NCI-H345 treated with DMSO at 0.1 percent for 48 hours (cell line): ENCODE data around the gene SAG.

ENCODE experiments used
- DNase-seq: peaks from one replicate; lab custom pipeline; 2025; ENCODE audit not compliant: unreplicated experiment; lab: John Stamatoyannopoulos, UW

Gene SAG

GRCh38 chr2:233288663-233289062, 19.0 kb upstream of the SAG start:
- DNase-seq: peak; percentile 59

DNA sequence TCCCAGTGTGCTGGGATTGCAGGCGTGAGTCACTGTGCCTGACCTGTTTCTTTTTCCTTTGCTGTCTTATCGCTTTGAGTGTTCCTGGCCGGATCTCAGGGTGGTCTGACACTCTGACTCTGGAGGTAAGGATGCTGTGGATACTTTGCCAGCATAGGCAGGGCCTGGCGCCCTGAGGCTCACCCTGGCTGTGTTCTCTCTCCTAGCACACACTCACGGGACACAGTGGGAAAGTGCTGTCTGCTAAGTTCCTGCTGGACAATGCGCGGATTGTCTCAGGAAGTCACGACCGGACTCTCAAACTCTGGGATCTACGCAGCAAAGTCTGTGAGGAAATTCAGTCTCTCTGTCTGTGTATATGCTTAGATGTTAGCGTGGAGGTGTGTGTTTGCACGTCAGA, 18.0 kb upstream of the SAG start:
- DNase-seq: no peak

- DNase-seq: peak; percentile 82
Observed at GRCh38 chr2:233290051-233290845, 17.4 kb upstream of the SAG start.

DNA sequence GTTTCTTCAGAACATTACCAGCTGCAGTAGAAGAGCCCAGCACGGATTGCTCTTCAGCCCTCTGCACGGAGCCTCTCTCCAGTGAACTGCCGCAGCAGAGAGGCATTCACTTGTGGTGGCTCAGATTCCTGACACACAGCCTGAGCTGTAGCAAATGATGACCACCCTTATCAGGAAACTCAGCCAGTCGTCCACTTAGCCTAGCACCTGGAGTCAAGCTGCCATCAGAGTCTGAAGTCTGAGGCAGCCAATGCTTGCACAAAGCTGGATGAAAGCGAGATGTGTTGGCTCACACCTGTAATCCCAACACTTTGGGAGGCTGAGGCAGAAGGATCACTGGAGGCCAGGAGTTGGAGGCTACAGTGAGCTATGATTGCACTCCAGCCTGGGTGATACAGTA, 11.7 kb upstream of the SAG start:
- DNase-seq: no peak

DNA sequence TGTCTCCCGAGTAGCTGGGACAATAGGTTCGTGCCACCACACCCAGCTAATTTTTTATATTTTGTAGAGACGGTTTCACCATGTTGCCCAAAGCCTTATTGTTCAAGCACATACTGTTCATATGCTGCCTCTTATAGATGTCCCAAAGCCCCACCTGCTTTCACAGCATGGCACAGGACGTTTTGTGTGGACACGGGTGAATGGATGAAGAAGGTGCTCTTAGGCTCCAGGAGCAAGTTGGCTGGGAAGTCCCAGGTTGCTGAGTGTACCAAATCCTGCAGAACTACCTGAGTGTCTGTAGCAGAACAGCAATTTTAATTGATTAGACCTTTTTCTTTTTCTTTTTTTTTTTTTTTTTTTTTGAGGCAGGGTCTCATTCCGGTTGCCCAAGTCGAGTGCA, 10.5 kb upstream of the SAG start:
- DNase-seq: no peak

DNA sequence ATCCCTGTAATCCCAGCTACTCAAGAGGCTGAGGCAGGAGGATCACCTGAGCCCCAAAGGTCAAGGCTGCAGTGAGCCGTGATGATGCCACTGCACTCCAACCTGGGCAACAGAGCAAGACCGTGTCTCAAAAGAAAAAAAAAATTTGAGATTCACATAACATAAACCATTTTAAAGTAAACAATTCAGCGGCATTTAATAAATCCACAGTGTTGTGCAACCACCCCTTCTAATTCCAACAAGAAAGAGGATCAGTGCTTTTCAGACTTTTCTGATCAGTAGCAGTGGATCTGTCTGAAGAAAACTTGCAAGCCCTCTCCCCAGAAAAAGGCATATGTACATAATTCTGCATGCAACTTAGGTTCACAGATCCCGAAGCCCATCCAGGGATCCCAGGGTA, 7.2 kb upstream of the SAG start:
- no peak for DNase-seq

GRCh38 chr2:233301248-233301647, 6.4 kb upstream of the SAG start:
- DNase-seq: no peak

GRCh38 chr2:233301811-233302210, 5.8 kb upstream of the SAG start:
- no peak for DNase-seq

DNA sequence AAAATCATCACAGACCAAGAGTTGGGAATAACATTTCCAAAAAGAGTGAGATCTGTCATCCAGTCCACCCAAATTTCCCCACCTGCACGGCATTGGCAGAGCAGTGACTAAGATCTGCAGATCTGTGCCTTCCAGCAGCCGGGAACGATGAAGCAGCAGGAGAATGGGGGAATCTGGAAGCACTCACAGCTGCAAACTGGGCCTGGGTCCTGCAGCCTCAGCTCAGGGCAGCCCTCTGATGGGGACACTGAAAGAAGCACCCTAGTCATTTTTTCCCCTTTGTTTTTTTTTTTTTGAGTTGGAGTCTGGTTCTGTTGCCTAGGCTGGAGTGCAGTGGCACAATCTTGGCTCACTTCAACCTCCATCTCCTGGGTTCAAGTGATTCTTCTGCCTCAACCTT, 4.4 kb upstream of the SAG start:
- no peak for DNase-seq

DNA sequence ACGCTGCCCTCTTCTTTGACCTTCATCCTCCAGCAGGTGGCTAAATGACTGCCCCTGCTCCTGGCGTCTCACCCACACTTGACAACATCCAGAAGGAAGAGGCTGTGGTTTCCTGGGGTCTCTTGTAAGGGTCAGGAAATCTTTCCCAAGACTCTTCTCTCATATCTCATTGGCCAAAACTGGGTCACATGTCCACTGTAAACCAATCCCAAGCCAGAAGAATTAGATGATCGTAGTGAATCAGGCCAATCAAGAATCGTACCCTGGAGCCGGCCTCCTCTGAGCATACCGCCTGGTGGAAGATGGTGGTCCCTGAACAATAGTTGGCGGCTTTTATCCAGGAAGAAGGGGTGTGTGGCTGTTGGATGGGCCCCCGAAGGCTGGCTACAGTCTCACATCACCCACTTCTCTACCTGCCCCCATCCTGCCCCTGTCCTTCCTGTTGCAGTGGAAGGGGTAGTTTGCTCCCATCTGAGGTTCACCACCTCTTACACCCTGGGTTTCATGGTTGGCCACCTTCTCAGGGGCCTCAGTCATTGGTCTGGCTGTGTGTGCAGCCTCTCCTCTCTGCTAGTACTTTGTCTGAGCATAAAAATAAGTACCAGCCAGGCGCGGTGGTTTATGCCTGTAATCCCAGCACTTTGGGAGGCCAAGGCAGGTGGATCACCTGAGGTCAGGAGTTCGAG, 3.8 kb downstream of the SAG start:
- DNase-seq: no peak

- no peak for DNase-seq
Observed at GRCh38 chr2:233312874-233313273, 5.3 kb downstream of the SAG start.

DNA sequence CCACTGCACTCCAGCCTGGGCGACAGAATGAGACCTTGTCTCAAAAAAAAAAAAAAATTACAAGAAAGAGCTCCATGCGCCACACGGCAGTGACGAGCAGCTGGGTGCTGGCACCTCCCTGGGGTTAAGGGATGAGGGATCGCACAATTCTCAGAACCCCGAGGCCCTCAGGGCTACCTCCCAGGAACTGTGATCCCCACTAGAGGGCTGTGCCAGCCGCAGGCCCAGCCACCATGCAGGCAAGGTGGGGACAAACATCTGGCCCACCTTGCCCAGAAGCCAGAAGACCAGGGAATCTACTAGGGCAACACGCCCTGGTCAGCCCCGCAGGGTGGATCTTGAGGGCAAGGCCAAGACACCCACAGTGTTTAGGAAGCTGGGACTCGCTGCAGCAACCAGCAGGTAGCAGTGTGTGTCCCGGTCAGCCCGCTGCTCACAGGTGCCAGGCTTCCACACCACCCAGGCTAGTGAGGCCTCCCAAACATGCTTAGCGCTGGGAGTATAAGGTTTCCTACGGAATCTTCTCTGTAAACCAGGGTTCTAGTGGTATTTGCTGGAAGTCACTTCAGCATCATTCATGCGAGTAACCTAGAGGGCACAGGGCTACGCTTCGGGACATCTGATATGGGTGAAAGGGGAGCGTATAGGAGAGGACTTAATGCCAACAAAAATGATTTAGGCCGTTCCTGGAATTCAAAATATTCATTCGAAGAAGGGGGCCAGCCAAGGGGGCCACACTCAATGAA, 6.7 kb downstream of the SAG start:
- no peak for DNase-seq

DNA sequence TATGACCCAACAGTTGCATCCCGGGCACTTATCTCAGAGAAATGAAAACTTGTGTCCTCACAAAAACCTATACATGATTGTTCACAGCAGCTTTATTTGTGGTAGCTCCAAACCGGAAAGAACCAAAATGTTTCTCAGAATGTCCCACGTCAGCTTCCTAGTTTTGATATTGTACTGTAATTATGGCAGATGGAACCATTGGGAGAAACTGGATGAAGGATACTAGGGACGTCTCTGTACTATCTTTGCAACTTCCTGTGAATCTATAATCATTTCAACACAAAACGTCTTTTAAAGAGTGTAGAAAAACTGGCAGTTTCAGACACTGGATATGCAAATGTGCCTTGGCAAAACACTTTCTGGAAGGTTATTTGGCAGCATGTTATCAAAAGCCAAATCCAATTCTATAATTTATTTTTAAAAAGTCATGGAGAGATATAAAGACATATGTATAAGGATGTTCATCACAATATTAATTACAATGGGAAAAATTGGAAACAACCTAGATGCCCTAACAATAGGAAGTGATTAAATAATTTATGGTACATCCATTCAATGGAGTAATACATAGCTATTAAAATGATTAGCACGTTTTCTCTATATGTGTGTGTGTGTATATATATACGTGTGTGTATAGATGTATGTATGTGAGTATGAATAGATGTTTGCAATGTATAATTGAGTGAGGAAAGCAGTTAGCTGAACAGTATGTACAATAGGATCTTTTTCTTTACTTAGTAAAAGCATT, 9.8 kb downstream of the SAG start:
- DNase-seq: no peak

GRCh38 chr2:233319256-233319655, 11.6 kb downstream of the SAG start:
- DNase-seq: no peak

DNA sequence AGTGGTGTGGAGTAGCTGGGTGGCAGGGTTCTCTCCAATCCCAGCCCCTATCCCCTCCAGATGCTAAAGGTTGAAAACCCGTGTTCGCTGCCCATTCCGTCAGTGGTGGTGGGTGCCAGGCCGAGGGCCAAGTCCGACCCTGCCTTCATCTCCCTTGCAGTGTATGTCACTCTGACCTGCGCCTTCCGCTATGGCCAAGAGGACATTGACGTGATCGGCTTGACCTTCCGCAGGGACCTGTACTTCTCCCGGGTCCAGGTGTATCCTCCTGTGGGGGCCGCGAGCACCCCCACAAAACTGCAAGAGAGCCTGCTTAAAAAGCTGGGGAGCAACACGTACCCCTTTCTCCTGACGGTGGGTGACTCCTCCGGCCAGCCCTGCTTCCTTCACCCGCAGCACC, 12.9 kb downstream of the SAG start:
- no peak for DNase-seq

DNA sequence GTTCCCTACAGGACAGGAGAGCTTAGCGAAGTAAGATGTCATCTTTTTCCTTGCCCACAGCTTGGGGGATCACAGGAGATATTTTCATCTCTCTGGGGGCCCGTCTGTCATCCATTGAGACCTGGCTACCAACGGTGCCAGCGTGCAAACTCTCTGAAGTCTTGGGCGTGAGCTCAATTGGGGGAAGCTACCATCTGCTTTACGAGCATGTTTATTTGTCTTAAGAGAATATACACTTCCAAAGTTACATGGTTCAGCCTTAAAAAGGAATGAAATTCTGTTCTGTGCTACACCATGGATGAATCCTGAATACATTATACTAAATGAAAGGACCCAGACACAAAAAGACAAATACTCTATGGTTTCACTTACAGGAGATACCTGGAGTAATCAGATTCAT, 13.6 kb downstream of the SAG start:
- DNase-seq: no peak

DNA sequence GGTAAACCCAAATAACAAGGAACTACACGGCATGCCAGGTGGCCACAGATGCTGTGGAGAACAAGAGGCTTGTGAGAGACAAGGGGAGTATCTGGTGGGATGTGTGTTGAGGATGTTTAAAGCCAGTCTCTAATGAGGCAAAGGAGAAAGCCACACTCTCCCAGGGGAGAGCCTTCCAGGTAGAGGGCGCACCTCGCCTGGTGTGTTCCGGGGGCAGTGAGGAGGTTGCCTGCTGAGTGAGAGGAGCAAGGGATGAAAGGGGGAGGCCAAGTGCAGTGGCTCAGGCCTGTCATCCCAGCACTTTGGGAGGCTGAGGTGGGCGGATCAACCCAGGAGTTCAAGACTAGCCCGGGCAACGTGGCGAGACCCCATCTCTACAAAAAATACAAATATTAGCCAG, 16.2 kb downstream of the SAG start:
- DNase-seq: no peak

DNA sequence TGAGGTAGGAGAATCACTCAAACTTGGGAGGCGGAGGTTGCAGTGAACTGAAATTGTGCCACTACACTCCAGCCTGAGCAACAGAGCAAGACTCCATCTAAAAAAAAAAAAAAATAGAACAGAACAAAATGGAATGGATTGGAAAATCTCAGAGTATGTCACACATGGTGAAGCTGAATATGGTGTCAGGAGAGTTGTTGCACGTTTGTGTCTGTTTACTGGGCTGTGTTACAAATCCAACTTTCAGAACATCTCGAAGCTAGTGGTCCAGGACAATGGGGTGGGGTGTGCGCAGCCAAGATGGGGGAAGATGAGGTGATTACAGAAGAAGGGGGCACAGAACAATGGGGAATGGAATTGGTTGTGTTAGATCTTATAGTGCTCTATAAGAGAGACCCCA, 17.6 kb downstream of the SAG start:
- no peak for DNase-seq

DNA sequence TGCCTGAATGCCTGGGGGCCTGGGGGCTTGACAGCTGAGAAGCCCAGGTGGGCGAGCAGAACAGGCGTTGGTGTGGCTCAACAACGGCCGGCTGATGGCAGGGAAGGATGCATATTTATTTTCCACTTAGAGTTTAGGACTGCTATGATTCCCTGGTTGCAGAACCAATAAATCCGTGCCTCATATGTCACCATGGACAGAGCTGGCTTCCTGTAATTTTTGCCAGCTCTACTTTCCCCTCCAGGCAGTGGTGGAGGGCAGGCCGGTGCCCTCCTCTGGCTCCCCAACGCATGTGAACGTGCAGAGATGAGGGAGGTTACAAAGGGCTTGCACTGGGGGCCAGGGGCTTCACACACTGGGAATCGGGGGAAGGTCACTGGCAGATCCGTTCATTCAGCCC, 18.2 kb downstream of the SAG start:
- no peak for DNase-seq

DNA sequence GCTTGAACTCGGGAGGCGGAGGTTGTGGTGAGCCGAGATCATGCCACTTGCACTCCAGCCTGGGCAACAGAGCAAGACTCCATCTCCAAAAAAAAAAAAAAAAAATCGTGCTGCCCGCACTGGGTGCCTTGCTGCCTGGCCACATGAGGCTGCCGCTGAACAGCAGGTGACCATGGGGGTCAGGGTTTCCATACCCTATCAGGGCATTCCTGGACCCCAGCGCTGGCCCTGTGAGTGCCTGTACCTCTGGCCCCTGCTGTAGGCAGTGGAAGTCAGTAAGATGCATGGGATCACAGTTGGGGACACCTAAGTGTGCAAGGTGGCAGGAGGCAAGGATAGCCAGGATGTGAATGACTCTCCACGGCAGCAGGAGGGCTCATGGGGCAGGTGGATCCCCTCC, 18.9 kb downstream of the SAG start:
- DNase-seq: no peak

DNA sequence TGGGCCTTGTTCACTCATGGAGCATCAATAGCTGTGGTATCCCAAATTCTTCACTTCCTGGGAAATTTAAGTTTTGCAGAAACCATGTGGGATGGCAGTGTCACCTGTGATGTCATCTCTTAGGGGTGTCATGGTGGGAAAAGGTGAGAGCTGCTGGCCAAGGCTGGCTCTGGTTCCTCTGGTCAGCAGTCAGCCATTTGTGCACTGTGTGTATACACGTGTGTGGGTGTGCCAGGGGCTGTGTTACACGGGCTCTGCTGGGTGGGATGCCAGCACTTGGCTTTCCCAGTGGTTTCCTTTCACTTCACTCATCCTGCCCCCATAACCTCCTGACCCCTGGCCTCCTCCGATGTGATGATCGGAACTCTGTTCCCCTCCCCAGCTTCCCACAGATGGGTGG, 21.3 kb downstream of the SAG start:
- DNase-seq: no peak
